ENCODE results near the gene RAD51C.

DNA sequence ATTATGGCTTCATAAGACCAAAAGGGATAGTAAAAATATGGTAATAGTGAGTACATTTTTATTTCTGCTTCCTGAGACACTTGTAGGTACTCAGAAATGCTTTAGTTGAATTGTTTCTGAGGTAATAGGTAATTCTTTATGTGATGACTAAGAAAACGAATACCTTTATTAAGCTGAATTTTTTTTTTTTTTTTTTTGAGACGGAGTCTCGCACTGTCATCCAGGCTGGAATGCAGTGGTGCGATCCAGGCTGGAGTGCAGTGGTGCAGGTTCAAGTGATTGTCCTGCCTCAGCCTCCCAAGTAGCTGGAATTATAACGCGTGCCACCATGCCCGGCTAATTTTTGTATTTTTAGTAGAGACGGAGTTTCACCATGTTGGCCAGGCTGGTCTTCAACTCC, 1.9 kb downstream of the RAD51C start:
- no peak for TF ChIP-seq POLR2A (IDR thresholded peaks at IDR 0.05)
- TF ChIP-seq, protein P1, sequence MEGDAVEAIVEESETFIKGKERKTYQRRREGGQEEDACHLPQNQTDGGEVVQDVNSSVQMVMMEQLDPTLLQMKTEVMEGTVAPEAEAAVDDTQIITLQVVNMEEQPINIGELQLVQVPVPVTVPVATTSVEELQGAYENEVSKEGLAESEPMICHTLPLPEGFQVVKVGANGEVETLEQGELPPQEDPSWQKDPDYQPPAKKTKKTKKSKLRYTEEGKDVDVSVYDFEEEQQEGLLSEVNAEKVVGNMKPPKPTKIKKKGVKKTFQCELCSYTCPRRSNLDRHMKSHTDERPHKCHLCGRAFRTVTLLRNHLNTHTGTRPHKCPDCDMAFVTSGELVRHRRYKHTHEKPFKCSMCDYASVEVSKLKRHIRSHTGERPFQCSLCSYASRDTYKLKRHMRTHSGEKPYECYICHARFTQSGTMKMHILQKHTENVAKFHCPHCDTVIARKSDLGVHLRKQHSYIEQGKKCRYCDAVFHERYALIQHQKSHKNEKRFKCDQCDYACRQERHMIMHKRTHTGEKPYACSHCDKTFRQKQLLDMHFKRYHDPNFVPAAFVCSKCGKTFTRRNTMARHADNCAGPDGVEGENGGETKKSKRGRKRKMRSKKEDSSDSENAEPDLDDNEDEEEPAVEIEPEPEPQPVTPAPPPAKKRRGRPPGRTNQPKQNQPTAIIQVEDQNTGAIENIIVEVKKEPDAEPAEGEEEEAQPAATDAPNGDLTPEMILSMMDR (IDR thresholded peaks at IDR 0.05), result no peak

Measured in uterus (tissue), 2 donors.